ENCODE results near the gene OSBPL10. TPM values are rescaled to one million over a fixed set of nuclear protein-coding genes. Genes with fewer than 3 reads are reported as not detected.
A peak's percentile ranks its signal among the peaks of the same experiment; 100 is the strongest.

The OSBPL10 gene
- total and polyA plus RNA-seq, 2 of the 4 experiments (the other 2 are of a cell fraction): 9.5 to 10.1 TPM

DNA sequence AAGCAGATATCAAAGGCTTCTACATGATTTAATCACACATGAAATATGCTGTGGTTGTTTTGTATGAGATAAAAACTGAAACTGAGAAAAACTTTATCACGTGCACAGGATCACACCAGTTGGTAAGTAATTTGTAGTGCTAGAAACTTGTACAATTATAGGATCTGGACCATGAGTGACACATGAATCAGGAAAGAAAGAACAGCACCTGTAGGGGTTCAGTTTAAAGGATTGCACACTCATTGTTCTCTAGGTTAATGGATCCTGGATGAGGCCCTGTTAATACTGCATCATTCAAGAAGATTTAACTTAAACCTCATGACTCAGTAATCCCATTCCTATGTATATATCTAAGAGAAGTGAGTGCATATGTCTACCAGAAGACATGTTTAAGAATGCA is 360.4 kb downstream of the OSBPL10 start:
- ATAC-seq (ENCODE audit: low read depth) (no peak), DNase-seq (peak; percentile 57)
- intact Hi-C loops (cut with micrococcal nuclease) (no loop called here), in situ Hi-C loops (cut with MboI; ENCODE audit: low sequenced_read_pairs) (loop anchor here (25.0 kb wide), 1 partner anchor 517 kb away; no protein-coding TSS in a partner anchor), dilution Hi-C loops (cut with HindIII; ENCODE audit: low sequenced_read_pairs, unreplicated experiment) (no loop called here)
- H3K4me2 ChIP-seq (ENCODE audit: low read depth, low read length): no peak overlapping the region
- H4K20me1 ChIP-seq (ENCODE audit: insufficient read depth, low read length): no peaks in the 10 kb centered on the region
- TF ChIP-seq RAD21 (IDR thresholded peaks at IDR 0.05; ENCODE audit: low read length): no peak
- TF ChIP-seq CHD1 (IDR thresholded peaks at IDR 0.05; ENCODE audit: low read depth, low read length): no peak
- no peak for TF ChIP-seq BHLHE40 (IDR thresholded peaks at IDR 0.05; ENCODE audit: low read depth, low read length)
- TF ChIP-seq SMC3 (IDR thresholded peaks at IDR 0.05; ENCODE audit: low read depth, low read length): no peak
- no peak for TF ChIP-seq CEBPB (IDR thresholded peaks at IDR 0.05; ENCODE audit: low read depth, low read length)
- TF ChIP-seq, protein P1, sequence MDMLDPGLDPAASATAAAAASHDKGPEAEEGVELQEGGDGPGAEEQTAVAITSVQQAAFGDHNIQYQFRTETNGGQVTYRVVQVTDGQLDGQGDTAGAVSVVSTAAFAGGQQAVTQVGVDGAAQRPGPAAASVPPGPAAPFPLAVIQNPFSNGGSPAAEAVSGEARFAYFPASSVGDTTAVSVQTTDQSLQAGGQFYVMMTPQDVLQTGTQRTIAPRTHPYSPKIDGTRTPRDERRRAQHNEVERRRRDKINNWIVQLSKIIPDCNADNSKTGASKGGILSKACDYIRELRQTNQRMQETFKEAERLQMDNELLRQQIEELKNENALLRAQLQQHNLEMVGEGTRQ (IDR thresholded peaks at IDR 0.05; ENCODE audit: low read depth, low read length): no peak
- no peak for TF ChIP-seq RCOR1 (IDR thresholded peaks at IDR 0.05; ENCODE audit: insufficient replicate concordance, low read length)
- TF ChIP-seq MAZ (IDR thresholded peaks at IDR 0.05; ENCODE audit: borderline replicate concordance, low read depth, low read length): no peak
- no peak for TF ChIP-seq RFX5 (IDR thresholded peaks at IDR 0.05; ENCODE audit: low read depth, low read length)
- TF ChIP-seq, protein P2, sequence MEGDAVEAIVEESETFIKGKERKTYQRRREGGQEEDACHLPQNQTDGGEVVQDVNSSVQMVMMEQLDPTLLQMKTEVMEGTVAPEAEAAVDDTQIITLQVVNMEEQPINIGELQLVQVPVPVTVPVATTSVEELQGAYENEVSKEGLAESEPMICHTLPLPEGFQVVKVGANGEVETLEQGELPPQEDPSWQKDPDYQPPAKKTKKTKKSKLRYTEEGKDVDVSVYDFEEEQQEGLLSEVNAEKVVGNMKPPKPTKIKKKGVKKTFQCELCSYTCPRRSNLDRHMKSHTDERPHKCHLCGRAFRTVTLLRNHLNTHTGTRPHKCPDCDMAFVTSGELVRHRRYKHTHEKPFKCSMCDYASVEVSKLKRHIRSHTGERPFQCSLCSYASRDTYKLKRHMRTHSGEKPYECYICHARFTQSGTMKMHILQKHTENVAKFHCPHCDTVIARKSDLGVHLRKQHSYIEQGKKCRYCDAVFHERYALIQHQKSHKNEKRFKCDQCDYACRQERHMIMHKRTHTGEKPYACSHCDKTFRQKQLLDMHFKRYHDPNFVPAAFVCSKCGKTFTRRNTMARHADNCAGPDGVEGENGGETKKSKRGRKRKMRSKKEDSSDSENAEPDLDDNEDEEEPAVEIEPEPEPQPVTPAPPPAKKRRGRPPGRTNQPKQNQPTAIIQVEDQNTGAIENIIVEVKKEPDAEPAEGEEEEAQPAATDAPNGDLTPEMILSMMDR (conservative IDR thresholded peaks at IDR 0.05; ENCODE audit: low read depth, low read length): no peak
- TF ChIP-seq MAFK (IDR thresholded peaks at IDR 0.05; ENCODE audit: low read depth, low read length): no peak
- TF ChIP-seq MXI1 (IDR thresholded peaks at IDR 0.05; ENCODE audit: borderline replicate concordance, low read depth, low read length): no peak
- TF ChIP-seq NFE2L2 (IDR thresholded peaks at IDR 0.05; ENCODE audit: low read depth, low read length): no peak
- no peak overlapping the region for H3K56ac ChIP-seq (ENCODE audit: extremely low read depth, insufficient read depth, low read length)
- no peak overlapping the region for H3K27ac ChIP-seq (ENCODE audit: insufficient read depth, low read length)
- BruUV-seq (replicated peaks): TSS peak; percentile 54
- H2AK5ac ChIP-seq (ENCODE audit: low read depth, low read length): no peak overlapping the region
- ChIA-PET CTCF (no interaction called here), POLR2A (ENCODE audit: unreplicated experiment) (no interaction called here)
- no peak overlapping the region for H4K8ac ChIP-seq (ENCODE audit: low read depth in 2 of 2, low read length in 2 of 2)
- H3K9ac ChIP-seq (ENCODE audit: low read depth, low read length): no peak overlapping the region
- no peak overlapping the region for H3K23ac ChIP-seq (ENCODE audit: low read depth, low read length)
- H3K27me3 ChIP-seq (ENCODE audit: control insufficient read depth, insufficient read depth, low read length): no peaks in the 10 kb centered on the region
- peaks cover 2 to 6% of the 10 kb centered on the region in 2 experiments; a peak in 3 of 4 replicates for H3K79me1 ChIP-seq (ENCODE audit: low read depth in 1 of 2, low read length in 2 of 2)
- H3K9me3 ChIP-seq (ENCODE audit: control insufficient read depth, insufficient read depth, low read length): no peaks in the 10 kb centered on the region
- peaks cover 9% of the 10 kb centered on the region; the same call in 1 of the 2 replicates for H3K36me3 ChIP-seq (ENCODE audit: control insufficient read depth, insufficient read depth, low read length)
- H3K9me1 ChIP-seq (ENCODE audit: insufficient read depth, low read length): no peaks in the 10 kb centered on the region
- no peak overlapping the region for H2BK15ac ChIP-seq (ENCODE audit: low read depth, low read length)
- peaks cover 2% of the 10 kb centered on the region; the same call in 1 of the 2 replicates for H3K4me1 ChIP-seq (ENCODE audit: control insufficient read depth, insufficient read depth, low read length)
- H2BK120ac ChIP-seq (ENCODE audit: low read depth, low read length): no peak overlapping the region
- no peak overlapping the region; the same call in 1 of the 2 replicates for H3K14ac ChIP-seq (replicated peaks; ENCODE audit: low read depth, low read length)
- H3K18ac ChIP-seq (ENCODE audit: low read depth, low read length): no peak overlapping the region
- H2BK20ac ChIP-seq (ENCODE audit: low read depth, low read length): no peak overlapping the region
- H2AFZ ChIP-seq (replicated peaks; ENCODE audit: low read length, poor library complexity): no peak overlapping the region
- no peak overlapping the region for H2AK9ac ChIP-seq (replicated peaks; ENCODE audit: low read depth, low read length, poor library complexity)
- no peak overlapping the region for H3K4ac ChIP-seq (ENCODE audit: low read depth, low read length)
- no CpG with 5 or more reads among the region's 1 CpG for WGBS, 2 experiments (ENCODE audit: extremely low coverage in 2 of 2, insufficient read length in 1 of 2)
- H4K91ac ChIP-seq (ENCODE audit: insufficient read depth, low read depth, low read length): no peak overlapping the region
- H4K5ac ChIP-seq (ENCODE audit: low read depth, low read length): no peak overlapping the region
- H2BK5ac ChIP-seq (ENCODE audit: low read depth, low read length, poor library complexity, severe bottlenecking): no peak overlapping the region
- H3K4me3 ChIP-seq (ENCODE audit: insufficient read depth, low read depth, low read length): no peak overlapping the region
